GM12874 (cell line): Measurements from ENCODE around the gene SIGLEC8.

Experiments
- TF ChIP-seq, protein P1 (sequence below): IDR thresholded peaks from 2 replicates; pipeline ENCODE4 v1.5.1; 2011; ENCODE audit warnings: low read depth, mild to moderate bottlenecking, control low read depth, low read length, moderate library complexity; ENCODE audit not compliant: insufficient read depth

SIGLEC8 gene

GRCh38 chr19:51480590-51480989 lies 22.3 kb upstream of the SIGLEC8 start:
- TF ChIP-seq, protein P1, sequence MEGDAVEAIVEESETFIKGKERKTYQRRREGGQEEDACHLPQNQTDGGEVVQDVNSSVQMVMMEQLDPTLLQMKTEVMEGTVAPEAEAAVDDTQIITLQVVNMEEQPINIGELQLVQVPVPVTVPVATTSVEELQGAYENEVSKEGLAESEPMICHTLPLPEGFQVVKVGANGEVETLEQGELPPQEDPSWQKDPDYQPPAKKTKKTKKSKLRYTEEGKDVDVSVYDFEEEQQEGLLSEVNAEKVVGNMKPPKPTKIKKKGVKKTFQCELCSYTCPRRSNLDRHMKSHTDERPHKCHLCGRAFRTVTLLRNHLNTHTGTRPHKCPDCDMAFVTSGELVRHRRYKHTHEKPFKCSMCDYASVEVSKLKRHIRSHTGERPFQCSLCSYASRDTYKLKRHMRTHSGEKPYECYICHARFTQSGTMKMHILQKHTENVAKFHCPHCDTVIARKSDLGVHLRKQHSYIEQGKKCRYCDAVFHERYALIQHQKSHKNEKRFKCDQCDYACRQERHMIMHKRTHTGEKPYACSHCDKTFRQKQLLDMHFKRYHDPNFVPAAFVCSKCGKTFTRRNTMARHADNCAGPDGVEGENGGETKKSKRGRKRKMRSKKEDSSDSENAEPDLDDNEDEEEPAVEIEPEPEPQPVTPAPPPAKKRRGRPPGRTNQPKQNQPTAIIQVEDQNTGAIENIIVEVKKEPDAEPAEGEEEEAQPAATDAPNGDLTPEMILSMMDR = no peak

DNA sequence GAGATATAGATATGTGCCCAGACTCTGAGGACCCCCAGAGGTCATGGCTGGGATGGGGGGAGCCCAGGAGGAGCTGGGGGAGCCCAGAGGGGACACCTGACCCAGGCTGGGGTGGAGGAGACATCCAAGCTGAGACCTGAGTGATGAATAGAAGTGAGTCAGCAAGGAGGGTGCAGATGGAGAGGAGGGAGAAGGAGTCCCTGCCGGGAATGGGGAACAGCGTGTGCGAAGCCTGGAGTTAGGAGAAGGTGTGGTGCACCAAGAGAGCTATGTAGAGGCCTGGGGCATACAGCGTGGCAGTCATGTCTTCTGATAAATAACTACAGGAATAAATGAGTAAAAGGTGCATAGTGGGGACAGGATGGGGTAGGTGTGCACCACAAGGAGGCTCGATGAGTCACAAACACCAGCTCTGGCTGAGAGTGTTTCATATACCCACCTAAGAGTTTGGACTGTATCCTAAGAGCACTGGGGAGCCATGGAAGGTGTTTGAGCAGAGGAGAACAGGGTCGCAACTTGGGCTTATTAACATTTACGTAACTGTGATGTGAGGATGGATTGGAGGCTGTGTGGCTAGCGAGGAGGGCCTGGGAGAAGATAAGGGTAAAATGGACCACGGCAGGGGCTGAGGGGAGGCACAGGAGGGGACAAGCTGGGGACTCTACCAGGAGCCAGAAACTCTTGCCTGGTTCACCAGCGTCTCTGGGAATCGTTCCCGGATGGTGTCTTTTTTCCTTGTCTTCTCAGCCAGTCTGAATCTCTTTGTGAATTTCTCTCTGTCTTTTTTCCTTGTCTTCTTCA lies 21.5 kb upstream of the SIGLEC8 start:
- TF ChIP-seq, protein P1 = no peak

DNA sequence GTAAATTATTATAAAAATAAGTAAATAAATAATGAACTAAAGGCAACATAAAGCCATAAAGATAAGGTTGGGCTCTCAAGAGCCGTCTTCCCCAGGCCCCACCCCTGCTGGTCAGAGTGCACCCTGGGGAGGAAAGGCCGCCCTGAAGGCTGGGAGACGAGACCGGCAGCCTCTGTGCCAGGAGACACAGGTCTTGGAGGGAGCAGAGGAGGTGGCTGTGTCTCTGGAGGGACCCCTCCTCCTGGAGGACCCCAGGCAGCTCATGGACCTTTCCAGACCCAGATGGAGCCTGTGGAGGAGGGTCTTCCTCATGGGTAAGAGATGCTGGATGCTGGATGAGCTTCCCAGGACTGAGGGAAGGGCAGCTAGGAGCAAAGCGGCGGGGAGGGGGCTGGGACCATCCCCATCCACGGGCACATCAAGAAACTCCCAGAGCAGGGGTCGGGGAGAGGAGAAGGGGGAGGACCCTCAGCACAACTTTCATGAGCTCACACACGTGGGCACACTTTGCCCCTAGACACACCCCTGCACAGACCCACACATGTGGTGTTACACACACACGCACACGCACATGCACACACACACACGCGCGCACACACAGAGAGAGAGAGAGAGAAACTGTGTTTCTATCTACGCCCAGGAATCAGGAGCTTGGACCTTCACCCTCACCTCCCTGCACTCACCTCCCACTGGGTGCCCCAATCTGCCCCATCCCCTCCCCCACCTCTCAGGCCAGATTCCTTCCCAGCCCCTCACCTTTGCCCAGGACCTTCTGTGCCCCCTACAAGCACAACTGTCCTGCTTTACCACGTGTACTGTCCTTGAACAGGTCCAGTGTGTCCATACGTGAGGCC lies 20.4 kb upstream of the SIGLEC8 start, which contains the start of gene CEACAM18:
CEACAM18 (plus strand) TSS at position 159 of the 854 bp plus-strand sequence.
- TF ChIP-seq, protein P1 = no peak

GRCh38 chr19:51477344-51477743 lies 19.1 kb upstream of the SIGLEC8 start:
- TF ChIP-seq, protein P1 = no peak

DNA sequence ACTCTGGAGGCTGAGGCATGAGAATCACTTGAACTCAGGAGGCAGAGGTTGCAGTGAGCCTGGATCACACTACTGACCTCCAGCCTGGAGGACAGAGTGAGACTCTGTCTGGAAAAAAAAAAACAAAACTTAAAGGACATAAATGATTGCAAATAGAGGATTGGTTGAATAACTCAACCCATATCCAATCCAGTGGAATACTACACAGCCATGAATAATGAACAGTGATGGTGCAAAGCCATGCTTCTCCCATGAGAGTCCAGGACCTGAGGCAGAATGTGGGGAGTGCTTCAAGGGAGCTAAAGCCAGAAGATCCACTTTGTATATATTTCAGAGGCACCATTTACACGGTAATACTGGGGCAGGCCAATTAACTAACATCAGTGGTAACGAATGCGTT lies 17.9 kb upstream of the SIGLEC8 start:
- TF ChIP-seq, protein P1 = no peak

DNA sequence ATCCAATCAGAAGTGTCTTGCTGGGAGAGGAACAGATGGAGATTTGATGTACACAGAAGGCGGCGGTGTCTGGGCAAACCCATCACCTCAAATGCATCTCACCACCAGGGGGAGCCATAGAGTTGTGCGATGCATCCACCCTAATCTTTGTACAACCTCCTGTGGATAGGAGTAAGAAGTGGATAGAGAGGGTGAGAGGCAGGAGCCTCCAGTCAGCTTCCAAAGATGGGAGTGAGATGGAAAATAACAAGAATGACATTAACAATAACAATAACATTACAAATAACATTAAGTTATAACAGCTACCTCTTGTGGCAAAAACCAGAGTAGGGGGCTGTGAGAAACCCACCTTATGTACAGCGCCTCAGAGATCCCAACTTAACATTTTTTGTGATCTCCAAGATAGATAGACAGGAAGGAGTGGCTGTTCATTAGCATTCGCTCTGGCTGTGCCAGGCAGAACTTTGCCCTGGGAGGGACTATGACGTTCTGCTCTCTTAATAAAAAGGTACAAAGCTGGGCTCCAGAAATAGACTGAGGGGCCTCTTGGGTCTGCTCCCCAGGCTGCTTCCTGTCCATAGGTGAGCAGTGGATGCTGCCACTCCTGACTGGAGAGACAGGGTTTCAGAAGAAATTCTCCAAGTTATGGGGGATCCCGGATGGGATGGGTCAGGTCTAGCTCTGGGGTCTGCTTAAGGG lies 14.9 kb upstream of the SIGLEC8 start:
- TF ChIP-seq, protein P1 = peak; percentile 77

- TF ChIP-seq, protein P1 = no peak
These were observed 14.4 kb upstream of the SIGLEC8 start for GRCh38 chr19:51472607-51473006.
